HEK293 (cell line): ENCODE measurements around the gene TREH.

Experiments used
- CTCF ChIP-seq: fragments of 450-650 bp; formaldehyde crosslinking; IDR thresholded peaks from 2 replicates; pipeline ENCODE4 v1.5.1; 2016; ENCODE audit warnings: missing biosample characterization, missing genetic modification characterization
- INSM2 ChIP-seq: fragments of 450-650 bp; formaldehyde crosslinking; IDR thresholded peaks from 2 replicates; pipeline ENCODE4 v1.5.1; 2016; ENCODE audit warnings: missing biosample characterization, missing genetic modification characterization
- KLF16 ChIP-seq: fragments of 450-650 bp; formaldehyde crosslinking; IDR thresholded peaks from 2 replicates; pipeline ENCODE4 v1.5.1; 2017; ENCODE audit warnings: missing biosample characterization, missing genetic modification characterization
- MEIS1 ChIP-seq: sonication (generic); formaldehyde crosslinking; IDR thresholded peaks from 2 replicates; pipeline ENCODE4 v1.8.1; 2022; ENCODE audit warnings: missing genetic modification reagents, mild to moderate bottlenecking, borderline replicate concordance
- REST ChIP-seq: fragments of 450-650 bp; formaldehyde crosslinking; IDR thresholded peaks from 2 replicates; pipeline ENCODE4 v1.5.1; 2016; ENCODE audit warnings: missing biosample characterization, missing genetic modification characterization
- TSHZ1 ChIP-seq: fragments of 450-650 bp; formaldehyde crosslinking; IDR thresholded peaks from 2 replicates; pipeline ENCODE4 v1.5.1; 2016; ENCODE audit warnings: missing biosample characterization, missing genetic modification characterization, borderline replicate concordance
- ZBTB48 ChIP-seq: fragments of 450-650 bp; formaldehyde crosslinking; IDR thresholded peaks from 2 replicates; pipeline ENCODE4 v1.5.1; 2016; ENCODE audit warnings: missing biosample characterization, missing genetic modification characterization
- ZBTB49 ChIP-seq: fragments of 450-650 bp; formaldehyde crosslinking; IDR thresholded peaks from 2 replicates; pipeline ENCODE4 v1.5.1; 2016; ENCODE audit warnings: missing biosample characterization, missing genetic modification characterization, low read depth
- ZNF423 ChIP-seq: fragments of 450-650 bp; formaldehyde crosslinking; IDR thresholded peaks from 2 replicates; pipeline ENCODE4 v1.5.1; 2016; ENCODE audit warnings: missing biosample characterization, missing genetic modification characterization
- ZNF549 ChIP-seq: fragments of 450-650 bp; IDR thresholded peaks from 2 replicates; pipeline ENCODE4 v1.5.1; 2018; ENCODE audit warnings: missing biosample characterization, missing genetic modification characterization, mild to moderate bottlenecking, inconsistent platforms, moderate library complexity
- ZNF596 ChIP-seq: fragments of 450-650 bp; IDR thresholded peaks from 2 replicates; pipeline ENCODE4 v1.5.0; 2018; ENCODE audit warnings: missing biosample characterization, mild to moderate bottlenecking, missing genetic modification characterization, moderate library complexity

- TF ChIP-seq CTCF (tag by site-specific recombination) (no peak; the same call in 1 of the 2 replicates), REST (tag by site-specific recombination) (no peak), ZBTB49 (tag by site-specific recombination) (no peak), MEIS1 (CRISPR knock-in tag) (no peak), INSM2 (tag by site-specific recombination) (no peak), ZNF596 (tag by site-specific recombination) (no peak), KLF16 (tag by site-specific recombination) (peak; percentile 68), TSHZ1 (tag by site-specific recombination) (no peak), ZBTB48 (tag by site-specific recombination) (no peak), ZNF549 (tag by site-specific recombination) (no peak), ZNF423 (no peak)
Observed at GRCh38 chr11:118608360-118609227, 70.9 kb downstream of the TREH start.
